Naive B cell (primary cell): Measurements from ENCODE around the gene RALB. TPM values are rescaled to one million over a fixed set of nuclear protein-coding genes. Genes with fewer than 3 reads are reported as not detected.
"Not testable (repeated sequence)": the region's sequence is repeated elsewhere in the genome, so short reads cannot be mapped to it uniquely, and the experiment has no call there.

ENCODE experiments used
- ATAC-seq, 2 donors: fragments of 150-1000 bp; cut with Tn5 transposase; 2 replicates each; pipeline ENCODE4 v1.10.0; 2021; ENCODE audit warnings: low read depth in 2 of 2, mild to moderate bottlenecking in 2 of 2, moderate library complexity in 2 of 2
- DNase-seq: peaks from one replicate; pipeline ENCODE4 v3.0.0; 2022
- H3K27ac Mint-ChIP-seq, 6 donors: one replicate each; pipeline ENCODE4 v1.8.0; 2020 to 2022; ENCODE audit warnings: mild to moderate bottlenecking in 6 of 6, mixed read lengths in 6 of 6, moderate library complexity in 5 of 6, inconsistent platforms in 2 of 6
- H3K27me3 Mint-ChIP-seq, 3 donors: one replicate each; pipeline ENCODE4 v1.8.0; 2021 to 2022; ENCODE audit warnings: mixed read lengths in 3 of 3, mild to moderate bottlenecking in 1 of 3
- H3K36me3 Mint-ChIP-seq, 2 donors: one replicate each; pipeline ENCODE4 v1.8.0; 2020 to 2022; ENCODE audit warnings: mixed read lengths in 2 of 2, inconsistent platforms in 1 of 2, mild to moderate bottlenecking in 1 of 2
- H3K4me1 Mint-ChIP-seq, 3 donors: one replicate each; pipeline ENCODE4 v1.8.0; 2020 to 2022; ENCODE audit warnings: mixed read lengths in 3 of 3, inconsistent platforms in 1 of 3, mild to moderate bottlenecking in 1 of 3, moderate library complexity in 1 of 3
- H3K4me3 Mint-ChIP-seq, 8 donors: one replicate each; pipeline ENCODE4 v1.8.0; 2020 to 2022; ENCODE audit warnings: mild to moderate bottlenecking in 8 of 8, mixed read lengths in 8 of 8, moderate library complexity in 8 of 8, inconsistent platforms in 2 of 8
- H3K9me3 Mint-ChIP-seq, 7 donors: one replicate each; pipeline ENCODE4 v1.8.0; 2020 to 2022; ENCODE audit warnings: mixed read lengths in 7 of 7, mild to moderate bottlenecking in 5 of 7, inconsistent platforms in 2 of 7, moderate library complexity in 1 of 7
- polyA plus RNA-seq, 6 donors: library from polyadenylated mRNA; unstranded; fragments of 300-500 nt; fragmentation: Illumina TruSeq; gene quantifications; one replicate each; pipeline ENCODE4 v1.2.3, GENCODE V29; 2021; ENCODE audit warnings: low read depth in 6 of 6

Gene RALB
- polyA plus RNA-seq, 6 donors from 2014 or later: 84.0 to 121 (median 97.0) TPM

- H3K27me3 Mint-ChIP-seq: no peaks in the 10 kb centered on the region
- no peaks in the 10 kb centered on the region for H3K9me3 Mint-ChIP-seq
- peak overlapping the region in 1 of 6 donors; percentile 2 for H3K27ac Mint-ChIP-seq
- no peak overlapping the region for H3K4me3 Mint-ChIP-seq
- peaks cover 12 to 27% (median 17%) of the 10 kb centered on the region in 3 donors for H3K4me1 Mint-ChIP-seq
- no peak for ATAC-seq
- DNase-seq: no peak
- H3K36me3 Mint-ChIP-seq: peaks cover 10 to 19% of the 10 kb centered on the region in 2 donors
Measured at GRCh38 chr2:120302301-120302700, 49.6 kb downstream of the RALB start.

GRCh38 chr2:120303177-120303576, 50.5 kb downstream of the RALB start:
- Mint-ChIP-seq H3K4me3 (no peak overlapping the region), H3K4me1 (peaks cover 12 to 27% (median 17%) of the 10 kb centered on the region in 3 donors), H3K27me3 (no peaks in the 10 kb centered on the region), H3K27ac (peak overlapping the region in 5 of 6 donors; percentile 8 to 70 (median 49)), H3K9me3 (no peaks in the 10 kb centered on the region), H3K36me3 (peaks cover 9 to 13% of the 10 kb centered on the region in 2 donors)
- ATAC-seq (no peak), DNase-seq (no peak)

GRCh38 chr2:120305296-120305695, 52.6 kb downstream of the RALB start:
- H3K9me3 Mint-ChIP-seq: no peaks in the 10 kb centered on the region
- peaks cover 15 to 27% (median 17%) of the 10 kb centered on the region in 3 donors for H3K4me1 Mint-ChIP-seq
- DNase-seq: no peak
- no peak overlapping the region for H3K4me3 Mint-ChIP-seq
- H3K36me3 Mint-ChIP-seq: no peaks in the 10 kb centered on the region
- peak overlapping the region in 1 of 6 donors; percentile 38 for H3K27ac Mint-ChIP-seq
- no peaks in the 10 kb centered on the region for H3K27me3 Mint-ChIP-seq
- no peak for ATAC-seq

GRCh38 chr2:120305937-120306490, 53.4 kb downstream of the RALB start:
- Mint-ChIP-seq H3K4me1 (peaks cover 15 to 27% (median 17%) of the 10 kb centered on the region in 3 donors), H3K36me3 (no peaks in the 10 kb centered on the region), H3K4me3 (peak overlapping the region in 2 of 8 donors; percentile 11 to 14), H3K9me3 (no peaks in the 10 kb centered on the region), H3K27ac (peak overlapping the region in 4 of 6 donors; percentile 0 to 57 (median 28)), H3K27me3 (no peaks in the 10 kb centered on the region)
- ATAC-seq (no peak), DNase-seq (no peak)

GRCh38 chr2:120307482-120307881, 54.8 kb downstream of the RALB start:
- ATAC-seq: no peak
- peaks cover 14 to 19% (median 15%) of the 10 kb centered on the region in 3 donors for H3K4me1 Mint-ChIP-seq
- peaks cover 0 to 5% (median 0%) of the 10 kb centered on the region in 3 donors for H3K27me3 Mint-ChIP-seq
- no peak overlapping the region for H3K27ac Mint-ChIP-seq
- no peak overlapping the region for H3K4me3 Mint-ChIP-seq
- H3K9me3 Mint-ChIP-seq: no peaks in the 10 kb centered on the region
- no peak for DNase-seq
- H3K36me3 Mint-ChIP-seq: no peaks in the 10 kb centered on the region

GRCh38 chr2:120308038-120308910, 55.6 kb downstream of the RALB start:
- Mint-ChIP-seq H3K4me1 (peaks cover 12 to 20% (median 14%) of the 10 kb centered on the region in 3 donors), H3K36me3 (no peaks in the 10 kb centered on the region), H3K27ac (no peak overlapping the region), H3K4me3 (peak overlapping the region in 1 of 8 donors; percentile 21), H3K9me3 (no peaks in the 10 kb centered on the region), H3K27me3 (peaks cover 0 to 6% (median 3%) of the 10 kb centered on the region in 3 donors)
- DNase-seq: no peak
- ATAC-seq: no peak

GRCh38 chr2:120310136-120310535, 57.5 kb downstream of the RALB start:
- no peak for ATAC-seq
- no peak for DNase-seq
- no peaks in the 10 kb centered on the region for H3K9me3 Mint-ChIP-seq
- peaks cover 12 to 21% (median 14%) of the 10 kb centered on the region in 3 donors for H3K27me3 Mint-ChIP-seq
- peaks cover 12 to 29% (median 20%) of the 10 kb centered on the region in 3 donors for H3K4me1 Mint-ChIP-seq
- H3K27ac Mint-ChIP-seq: no peak overlapping the region
- H3K4me3 Mint-ChIP-seq: no peak overlapping the region
- H3K36me3 Mint-ChIP-seq: no peaks in the 10 kb centered on the region

GRCh38 chr2:120310841-120311240, 58.2 kb downstream of the RALB start:
- Mint-ChIP-seq H3K4me1 (peaks cover 10 to 25% (median 18%) of the 10 kb centered on the region in 3 donors), H3K27me3 (peaks cover 14 to 28% (median 21%) of the 10 kb centered on the region in 3 donors), H3K27ac (peak overlapping the region in 1 of 6 donors; percentile 62)
- H3K36me3 Mint-ChIP-seq, ATAC-seq, H3K9me3 Mint-ChIP-seq, DNase-seq, H3K4me3 Mint-ChIP-seq: not testable (repeated sequence)

GRCh38 chr2:120312076-120312475, 59.4 kb downstream of the RALB start:
- ATAC-seq (no peak), DNase-seq (no peak)
- no peaks in the 10 kb centered on the region for H3K9me3 Mint-ChIP-seq
- peaks cover 6 to 20% (median 13%) of the 10 kb centered on the region in 3 donors for H3K4me1 Mint-ChIP-seq
- H3K27ac Mint-ChIP-seq: peak overlapping the region in 1 of 6 donors; percentile 11
- H3K4me3 Mint-ChIP-seq: peak overlapping the region in 2 of 8 donors; percentile 19 to 94
- H3K27me3 Mint-ChIP-seq: peaks cover 14 to 29% (median 28%) of the 10 kb centered on the region in 3 donors
- no peaks in the 10 kb centered on the region for H3K36me3 Mint-ChIP-seq

- peak overlapping the region in 2 of 6 donors; percentile 24 to 78 for H3K27ac Mint-ChIP-seq
- peak overlapping the region; percentile 61 to 94 (median 82) for H3K4me3 Mint-ChIP-seq
- peaks cover 14 to 29% (median 29%) of the 10 kb centered on the region in 3 donors for H3K27me3 Mint-ChIP-seq
- DNase-seq (peak; percentile 54), ATAC-seq (peak; percentile 65 to 84)
- peaks cover 6 to 20% (median 13%) of the 10 kb centered on the region in 3 donors for H3K4me1 Mint-ChIP-seq
- H3K36me3 Mint-ChIP-seq: no peaks in the 10 kb centered on the region
- H3K9me3 Mint-ChIP-seq: no peaks in the 10 kb centered on the region
Measured at GRCh38 chr2:120312860-120313694, 60.4 kb downstream of the RALB start.

GRCh38 chr2:120313695-120314615, 61.3 kb downstream of the RALB start:
- ATAC-seq: no peak
- H3K36me3 Mint-ChIP-seq: no peaks in the 10 kb centered on the region
- DNase-seq: no peak

GRCh38 chr2:120314690-120315366, 62.2 kb downstream of the RALB start:
- Mint-ChIP-seq H3K9me3 (no peaks in the 10 kb centered on the region), H3K27me3 (peaks cover 14 to 41% (median 37%) of the 10 kb centered on the region in 3 donors), H3K27ac (no peak overlapping the region), H3K4me3 (peak overlapping the region in 3 of 8 donors; percentile 44 to 71 (median 46)), H3K4me1 (peaks cover 3 to 20% (median 13%) of the 10 kb centered on the region in 3 donors), H3K36me3 (no peaks in the 10 kb centered on the region)
- ATAC-seq: no peak
- no peak for DNase-seq

More at GRCh38 chr2:120313695-120314615, 61.3 kb downstream of the RALB start:
- Mint-ChIP-seq H3K4me1 (peaks cover 3 to 20% (median 13%) of the 10 kb centered on the region in 3 donors), H3K9me3 (no peaks in the 10 kb centered on the region), H3K27me3 (peaks cover 14 to 38% (median 37%) of the 10 kb centered on the region in 3 donors), H3K27ac (peak overlapping the region in 1 of 6 donors; percentile 78), H3K4me3 (peak overlapping the region; percentile 44 to 94 (median 80))
